CD14-positive monocyte (primary cell): Measurements from ENCODE around the gene ARL13B. TPM values are rescaled to one million over a fixed set of nuclear protein-coding genes. Genes with fewer than 3 reads are reported as not detected.

ENCODE experiments used
- DNase-seq, 3 donors: peaks; one replicate each; pipeline ENCODE4 v3.0.0-alpha.2; 2011 to 2022
- H2AFZ ChIP-seq: 2 replicates; pipeline ENCODE4 v1.6.0; 2012; ENCODE audit warnings: mild to moderate bottlenecking, low read depth, low read length, inconsistent platforms; ENCODE audit not compliant: insufficient read depth, poor library complexity, severe bottlenecking
- H3K27ac ChIP-seq, 2 donors: 1 replicate in 1 of 2; 2 replicates in 1 of 2; pipeline ENCODE4 v1.5.1; 2012 to 2013; ENCODE audit warnings: low read length in 2 of 2, control low read depth in 1 of 2, inconsistent platforms in 1 of 2, low read depth in 1 of 2, mild to moderate bottlenecking in 1 of 2
- H3K27me3 ChIP-seq, 2 donors: one replicate each; pipeline versions ENCODE4 v1.6.0 to v1.6.1; 2011 to 2013; ENCODE audit warnings: low read length in 2 of 2; ENCODE audit not compliant: control insufficient read depth in 2 of 2, insufficient read depth in 2 of 2
- H3K36me3 ChIP-seq, 2 donors: replicated peaks in 1 of 2; 1 replicate in 1 of 2; 2 replicates in 1 of 2; pipeline versions ENCODE4 v1.5.1 to v1.6.1; 2012 to 2013; ENCODE audit warnings: low read length in 2 of 2, control low read depth in 1 of 2, inconsistent platforms in 1 of 2, mild to moderate bottlenecking in 1 of 2; ENCODE audit not compliant: insufficient read depth in 2 of 2, control insufficient read depth in 1 of 2
- H3K4me1 ChIP-seq, 2 donors: 1 replicate in 1 of 2; 2 replicates in 1 of 2; pipeline versions ENCODE4 v1.5.1 to v1.6.1; 2012 to 2013; ENCODE audit warnings: low read length in 2 of 2, control low read depth in 1 of 2, inconsistent platforms in 1 of 2, mild to moderate bottlenecking in 1 of 2, moderate library complexity in 1 of 2; ENCODE audit not compliant: insufficient read depth in 2 of 2, control insufficient read depth in 1 of 2
- H3K4me2 ChIP-seq: replicated peaks from 2 replicates; pipeline ENCODE3; 2012; ENCODE audit warnings: low read length, moderate library complexity, mild to moderate bottlenecking; ENCODE audit not compliant: poor library complexity, severe bottlenecking; ENCODE audit errors: extremely low read depth
- H3K4me3 ChIP-seq, 3 experiments: fragments of 200-600 bp in 1 of 3; sonication (generic) in 1 of 3; replicated peaks in 1 of 3; 1 replicate in 2 of 3; 2 replicates in 1 of 3; pipeline ENCODE4 v1.5.1; 2011 to 2013; ENCODE audit warnings: low read length in 3 of 3, mild to moderate bottlenecking in 3 of 3, control low read depth in 2 of 3, low read depth in 2 of 3, inconsistent platforms in 1 of 3, moderate library complexity in 1 of 3
- H3K79me2 ChIP-seq: 2 replicates; pipeline ENCODE4 v1.6.0; 2012; ENCODE audit warnings: mild to moderate bottlenecking, control low read depth, inconsistent platforms, low read length, moderate library complexity; ENCODE audit not compliant: insufficient read depth
- H3K9ac ChIP-seq: 2 replicates; pipeline ENCODE4 v1.6.0; 2017; ENCODE audit warnings: low read length, mild to moderate bottlenecking; ENCODE audit not compliant: insufficient read depth, poor library complexity, severe bottlenecking
- H3K9me3 ChIP-seq, 2 donors: replicated peaks in 1 of 2; 1 replicate in 1 of 2; 2 replicates in 1 of 2; pipeline versions ENCODE4 v1.5.1 to v1.6.1; 2012 to 2013; ENCODE audit warnings: low read length in 2 of 2, control low read depth in 1 of 2; ENCODE audit not compliant: control insufficient read depth in 1 of 2, insufficient read depth in 1 of 2
- H4K20me1 ChIP-seq: 2 replicates; pipeline ENCODE4 v1.6.0; 2012; ENCODE audit warnings: mild to moderate bottlenecking, low read length, control low read depth, moderate library complexity; ENCODE audit not compliant: insufficient read depth
- H3K27ac Mint-ChIP-seq, 7 donors: one replicate each; pipeline ENCODE4 v1.8.0; 2020; ENCODE audit warnings: mild to moderate bottlenecking in 7 of 7, mixed read lengths in 7 of 7, moderate library complexity in 6 of 7, inconsistent platforms in 2 of 7
- H3K27me3 Mint-ChIP-seq, 3 donors: one replicate each; pipeline ENCODE4 v1.8.0; 2021 to 2022; ENCODE audit warnings: low read depth in 3 of 3, mild to moderate bottlenecking in 3 of 3, mixed read lengths in 3 of 3, moderate library complexity in 3 of 3, inconsistent platforms in 1 of 3
- H3K36me3 Mint-ChIP-seq, 2 donors: one replicate each; pipeline ENCODE4 v1.8.0; 2020; ENCODE audit warnings: mixed read lengths in 2 of 2, inconsistent platforms in 1 of 2, mild to moderate bottlenecking in 1 of 2
- H3K4me1 Mint-ChIP-seq: one replicate; pipeline ENCODE4 v1.8.0; 2020; ENCODE audit warnings: mild to moderate bottlenecking, mixed read lengths
- H3K4me3 Mint-ChIP-seq, 2 donors: one replicate each; pipeline ENCODE4 v1.8.0; 2020; ENCODE audit warnings: mild to moderate bottlenecking in 2 of 2, mixed read lengths in 2 of 2, moderate library complexity in 1 of 2
- H3K9me3 Mint-ChIP-seq, 7 donors: one replicate each; pipeline ENCODE4 v1.8.0; 2020 to 2022; ENCODE audit warnings: mixed read lengths in 7 of 7, mild to moderate bottlenecking in 6 of 7, moderate library complexity in 6 of 7, inconsistent platforms in 2 of 7
- CTCF ChIP-seq: fragments of 200-600 bp; IDR thresholded peaks from one replicate; pipeline ENCODE4 v1.8.0; 2022; ENCODE audit warnings: antibody characterized with exemption, mild to moderate bottlenecking
- WGBS: methylation state at CpG from one replicate; pipeline ENCODE4 v1.1.5; 2013; ENCODE audit warnings: missing lambda C conversion rate; ENCODE audit not compliant: insufficient coverage; 5-methylcytosine and 5-hydroxymethylcytosine counted together
- intact Hi-C, 2 donors: fragments of 100-400 bp; cut with micrococcal nuclease; formaldehyde crosslinking; loops; one replicate each; pipeline versions ENCODE4 v1.15.0 to v1.15.1; 2023
- polyA plus RNA-seq, 3 donors: library from polyadenylated mRNA; depleted of rRNA in 1 of 3; unstranded in 2 of 3; stranded (reverse) in 1 of 3; fragments of 300-500 nt in 2 of 3; fragments of >200 nt in 1 of 3; fragmentation: Illumina TruSeq in 2 of 3; gene quantifications; 1 replicate in 2 of 3; 2 replicates in 1 of 3; pipeline ENCODE4 v1.2.3, GENCODE V29; 2012 to 2021

ARL13B gene
- polyA plus RNA-seq, 3 donors = 0.97 to 3.8 (median 3.0) TPM

GRCh38 chr3:94065819-94066480 lies 86.0 kb downstream of the ARL13B start:
- Histone ChIP-seq H3K27ac (peak overlapping the region in 1 of 2 donors; percentile 94), H3K4me1 (peaks cover 31 to 39% of the 10 kb centered on the region in 2 donors), H3K4me3 (no peak overlapping the region), H3K79me2 (peaks cover 71% of the 10 kb centered on the region), H3K27me3 (no peaks in the 10 kb centered on the region), H4K20me1 (peaks cover 25% of the 10 kb centered on the region), H2AFZ (no peak overlapping the region), H3K4me2 (no peak overlapping the region), H3K9ac (no peak overlapping the region), H3K36me3 (peaks cover 0 to 26% of the 10 kb centered on the region in 2 donors), H3K9me3 (no peaks in the 10 kb centered on the region)
- Mint-ChIP-seq H3K4me3 (no peak overlapping the region), H3K36me3 (peaks cover 26 to 27% of the 10 kb centered on the region in 2 donors), H3K4me1 (peaks cover 36% of the 10 kb centered on the region), H3K27me3 (peaks cover 0 to 1% (median 0%) of the 10 kb centered on the region in 3 donors), H3K27ac (peak overlapping the region in 3 of 7 donors; percentile 23 to 57 (median 38)), H3K9me3 (peaks cover 0 to 4% (median 2%) of the 10 kb centered on the region in 7 donors)
- no CpG with 5 or more reads among the region's 1 CpG for WGBS
- no peak for TF ChIP-seq CTCF
- intact Hi-C loops = loop anchor here (5.0 kb wide), 1 partner anchor 59 kb away; no protein-coding TSS in a partner anchor
- no peak for DNase-seq

GRCh38 chr3:94066506-94067500 lies 86.8 kb downstream of the ARL13B start:
- H3K4me3 Mint-ChIP-seq = no peak overlapping the region
- no peak overlapping the region for H2AFZ ChIP-seq
- intact Hi-C loops = loop anchor here (5.0 kb wide), 1 partner anchor 60 kb away; no protein-coding TSS in a partner anchor
- no peak for TF ChIP-seq CTCF
- peaks cover 35% of the 10 kb centered on the region for H3K4me1 Mint-ChIP-seq
- peaks cover 79% of the 10 kb centered on the region for H3K79me2 ChIP-seq
- no peak for DNase-seq
- no peak overlapping the region for H3K9ac ChIP-seq
- peak overlapping the region in 4 of 7 donors; percentile 23 to 57 (median 48) for H3K27ac Mint-ChIP-seq
- H3K9me3 ChIP-seq = no peaks in the 10 kb centered on the region
- H4K20me1 ChIP-seq = peaks cover 32% of the 10 kb centered on the region
- peaks cover 0 to 1% (median 0%) of the 10 kb centered on the region in 3 donors for H3K27me3 Mint-ChIP-seq
- H3K27ac ChIP-seq = peak overlapping the region in 1 of 2 donors; percentile 18
- no peak overlapping the region for H3K4me3 ChIP-seq
- peaks cover 4 to 35% of the 10 kb centered on the region in 2 donors for H3K36me3 ChIP-seq
- peaks cover 0 to 4% (median 2%) of the 10 kb centered on the region in 7 donors for H3K9me3 Mint-ChIP-seq
- WGBS = 90% methylated on average over 2 of the region's 6 CpGs
- H3K36me3 Mint-ChIP-seq = peaks cover 34 to 35% of the 10 kb centered on the region in 2 donors
- peaks cover 31 to 39% of the 10 kb centered on the region in 2 donors for H3K4me1 ChIP-seq
- H3K4me2 ChIP-seq = no peak overlapping the region
- no peaks in the 10 kb centered on the region for H3K27me3 ChIP-seq
